ENCODE data around the gene ASB10. TPM values are rescaled to one million over a fixed set of nuclear protein-coding genes. Genes with fewer than 3 reads are reported as not detected.

ASB10 gene
- total and polyA plus RNA-seq, 4 donors: not detected

GRCh38 chr7:151141311-151141854, 45.7 kb downstream of the ASB10 start:
- Histone ChIP-seq H3K27ac (ENCODE audit: low read depth in 1 of 2, low read length in 1 of 2) (no peak overlapping the region), H3K9me3 (ENCODE audit: control insufficient read depth in 4 of 4, insufficient read depth in 3 of 4, low read length in 3 of 4) (no peaks in the 10 kb centered on the region), H3K9ac (ENCODE audit: insufficient read depth in 1 of 2, low read length in 2 of 2) (no peak overlapping the region), H3K4me1 (ENCODE audit: control insufficient read depth in 5 of 5, insufficient read depth in 5 of 5, low read length in 5 of 5) (peaks cover 0 to 7% (median 0%) of the 10 kb centered on the region in 5 donors), H3K4me3 (no peak overlapping the region), H3K36me3 (ENCODE audit: control insufficient read depth in 4 of 4, insufficient read depth in 4 of 4, low read length in 4 of 4) (peaks cover 5 to 65% (median 27%) of the 10 kb centered on the region in 4 donors), H3K27me3 (ENCODE audit: control insufficient read depth in 3 of 3, insufficient read depth in 3 of 3, low read length in 2 of 3) (no peaks in the 10 kb centered on the region)
- DNase-seq (no peak), ATAC-seq (ENCODE audit: insufficient read depth, low FRiP score) (no peak)
- 88 to 93% methylated on average over 9 of the region's 9 CpGs for WGBS, 2 donors
- no peak for TF ChIP-seq CTCF (IDR thresholded peaks at IDR 0.05; ENCODE audit: control extremely low read depth, extremely low read depth)

- Histone ChIP-seq H3K4me1 (ENCODE audit: control insufficient read depth in 5 of 5, insufficient read depth in 5 of 5, low read length in 5 of 5) (peaks cover 0 to 7% (median 0%) of the 10 kb centered on the region in 5 donors), H3K27ac (ENCODE audit: low read depth in 1 of 2, low read length in 1 of 2) (no peak overlapping the region), H3K9me3 (ENCODE audit: control insufficient read depth in 4 of 4, insufficient read depth in 3 of 4, low read length in 3 of 4) (no peaks in the 10 kb centered on the region), H3K4me3 (no peak overlapping the region), H3K36me3 (ENCODE audit: control insufficient read depth in 4 of 4, insufficient read depth in 4 of 4, low read length in 4 of 4) (peaks cover 5 to 68% (median 30%) of the 10 kb centered on the region in 4 donors), H3K27me3 (ENCODE audit: control insufficient read depth in 3 of 3, insufficient read depth in 3 of 3, low read length in 2 of 3) (no peaks in the 10 kb centered on the region), H3K9ac (ENCODE audit: insufficient read depth in 1 of 2, low read length in 2 of 2) (no peak overlapping the region)
- TF ChIP-seq CTCF (IDR thresholded peaks at IDR 0.05; ENCODE audit: control extremely low read depth, extremely low read depth): no peak
- no peak for ATAC-seq (ENCODE audit: insufficient read depth, low FRiP score)
- WGBS, 2 donors: 96 to 97% methylated on average over 7 of the region's 7 CpGs
- no peak for DNase-seq
These were observed 46.2 kb downstream of the ASB10 start for GRCh38 chr7:151140826-151141225.

- ATAC-seq (ENCODE audit: insufficient read depth, low FRiP score) (no peak), DNase-seq (no peak)
- Histone ChIP-seq H3K36me3 (ENCODE audit: control insufficient read depth in 4 of 4, insufficient read depth in 4 of 4, low read length in 4 of 4) (peaks cover 5 to 78% (median 35%) of the 10 kb centered on the region in 4 donors), H3K9ac (ENCODE audit: insufficient read depth in 1 of 2, low read length in 2 of 2) (no peak overlapping the region), H3K27me3 (ENCODE audit: control insufficient read depth in 3 of 3, insufficient read depth in 3 of 3, low read length in 2 of 3) (no peaks in the 10 kb centered on the region), H3K4me3 (no peak overlapping the region), H3K27ac (ENCODE audit: low read depth in 1 of 2, low read length in 1 of 2) (no peak overlapping the region), H3K4me1 (ENCODE audit: control insufficient read depth in 5 of 5, insufficient read depth in 5 of 5, low read length in 5 of 5) (peaks cover 0 to 7% (median 0%) of the 10 kb centered on the region in 5 donors), H3K9me3 (ENCODE audit: control insufficient read depth in 4 of 4, insufficient read depth in 3 of 4, low read length in 3 of 4) (no peaks in the 10 kb centered on the region)
- 93 to 95% methylated on average over 9 of the region's 9 CpGs for WGBS, 2 donors
- no peak for TF ChIP-seq CTCF (IDR thresholded peaks at IDR 0.05; ENCODE audit: control extremely low read depth, extremely low read depth)
These were observed 47.3 kb downstream of the ASB10 start for GRCh38 chr7:151139791-151140190.
